DOHH2 (cell line): ENCODE results near the gene MYLK.

ENCODE experiments used
- H3F3A ChIP-seq: fragments of 200-600 bp; sonication (generic), shearing (Covaris generic); 2 replicates; pipeline ENCODE4 v1.6.0; 2016; ENCODE audit warnings: antibody characterized with exemption, mild to moderate bottlenecking; ENCODE audit not compliant: control insufficient read depth, insufficient read depth
- H3K27ac ChIP-seq: fragments of 200-600 bp; sonication (generic); 2 replicates; pipeline ENCODE4 v1.5.1; 2014; ENCODE audit warnings: low read depth, mild to moderate bottlenecking, low read length, moderate library complexity
- H3K27me3 ChIP-seq: fragments of 200-600 bp; sonication (generic); 2 replicates; pipeline ENCODE4 v1.6.1; 2014; ENCODE audit warnings: mild to moderate bottlenecking, low read length, mixed read lengths; ENCODE audit not compliant: control insufficient read depth
- H3K36me3 ChIP-seq: fragments of 200-600 bp; sonication (generic); 2 replicates; pipeline ENCODE4 v1.6.1; 2014; ENCODE audit warnings: mild to moderate bottlenecking, low read length, moderate library complexity, mixed read lengths; ENCODE audit not compliant: control insufficient read depth
- H3K4me1 ChIP-seq: fragments of 200-600 bp; sonication (generic); 2 replicates; pipeline ENCODE4 v1.6.1; 2014; ENCODE audit warnings: mild to moderate bottlenecking, low read length, mixed read lengths; ENCODE audit not compliant: control insufficient read depth
- H3K4me2 ChIP-seq: fragments of 200-600 bp; sonication (generic); 2 replicates; pipeline ENCODE4 v1.6.0; 2014; ENCODE audit warnings: mild to moderate bottlenecking, low read length, moderate library complexity
- H3K4me3 ChIP-seq: fragments of 200-600 bp; sonication (generic); 2 replicates; pipeline ENCODE4 v1.5.1; 2014; ENCODE audit warnings: mild to moderate bottlenecking, low read length, mixed read lengths
- H3K79me2 ChIP-seq: fragments of 200-600 bp; sonication (generic); 2 replicates; pipeline ENCODE4 v1.6.1; 2014; ENCODE audit warnings: mild to moderate bottlenecking, low read length, mixed read lengths; ENCODE audit not compliant: control insufficient read depth
- H3K9me2 ChIP-seq: fragments of 200-600 bp; sonication (generic); replicated peaks from 2 replicates; pipeline ENCODE4 v1.6.1; 2014; ENCODE audit warnings: mild to moderate bottlenecking, low read length, mixed read lengths; ENCODE audit not compliant: control insufficient read depth
- H3K9me3 ChIP-seq: fragments of 200-600 bp; sonication (generic); 2 replicates; pipeline ENCODE4 v1.6.1; 2014; ENCODE audit warnings: antibody characterized with exemption, low read length, mixed read lengths; ENCODE audit not compliant: control insufficient read depth, insufficient read depth
- H4K20me1 ChIP-seq: fragments of 200-600 bp; sonication (generic); 2 replicates; pipeline ENCODE4 v1.6.0; 2014; ENCODE audit warnings: low read depth, mild to moderate bottlenecking, antibody characterized with exemption, low read length, moderate library complexity; ENCODE audit not compliant: control insufficient read depth, insufficient read depth
- EZH2phosphoT487 ChIP-seq: fragments of 200-600 bp; sonication (generic); IDR thresholded peaks from 2 replicates; pipeline ENCODE4 v1.6.1; 2017; ENCODE audit warnings: borderline replicate concordance, mild to moderate bottlenecking, antibody characterized with exemption, low read length, moderate library complexity, mixed read lengths
- TF ChIP-seq, protein P1 (sequence below): fragments of 200-600 bp; sonication (generic); IDR thresholded peaks from one replicate; pipeline ENCODE4 v1.5.1; 2014; ENCODE audit warnings: antibody characterized with exemption, mild to moderate bottlenecking, low read depth, low read length; ENCODE audit not compliant: poor library complexity, severe bottlenecking

MYLK gene

DNA sequence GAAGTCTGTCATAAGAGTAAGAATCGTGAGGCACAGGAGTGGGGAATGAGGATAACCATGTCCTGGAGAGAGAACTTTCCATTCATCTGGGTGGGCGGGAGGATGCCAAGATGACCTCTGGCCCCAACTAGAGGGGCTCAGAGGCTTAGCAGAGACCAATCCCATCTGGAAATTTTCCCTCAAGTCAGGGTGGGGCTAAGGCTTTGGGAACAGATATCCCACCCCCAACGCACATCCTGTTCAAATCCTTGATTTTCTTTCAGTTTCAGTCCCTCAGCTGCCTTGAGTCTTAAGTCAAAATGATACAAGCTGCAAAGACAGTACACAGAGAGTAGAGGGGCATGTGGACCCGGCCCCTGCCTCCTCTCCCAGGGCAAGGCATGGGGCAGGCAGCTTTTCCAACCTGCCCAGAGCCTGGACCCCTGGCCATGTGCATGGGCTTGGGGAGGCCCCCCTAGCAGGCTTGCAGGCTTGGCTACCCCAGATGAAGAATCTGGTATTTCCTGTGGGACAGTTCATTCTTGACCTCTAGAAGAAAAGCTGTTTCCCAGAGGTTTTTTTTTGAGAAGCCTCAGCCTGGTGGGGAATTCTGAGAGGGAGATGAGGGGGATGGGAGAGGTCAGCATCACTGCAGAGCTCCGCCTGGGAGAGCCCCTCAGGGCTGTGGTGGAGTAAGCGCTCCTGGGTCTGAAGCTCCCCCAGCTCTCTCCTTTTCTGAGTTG is 189.6 kb downstream of the MYLK start:
- no peaks in the 10 kb centered on the region for H3K36me3 ChIP-seq
- H4K20me1 ChIP-seq = no peaks in the 10 kb centered on the region
- peaks cover 9% of the 10 kb centered on the region for H3K4me1 ChIP-seq
- H3K27ac ChIP-seq = no peak overlapping the region
- H3K27me3 ChIP-seq = peaks cover 7% of the 10 kb centered on the region; the same call in 1 of the 2 replicates
- H3F3A ChIP-seq = no peaks in the 10 kb centered on the region
- TF ChIP-seq EZH2phosphoT487 = no peak
- TF ChIP-seq, protein P1, sequence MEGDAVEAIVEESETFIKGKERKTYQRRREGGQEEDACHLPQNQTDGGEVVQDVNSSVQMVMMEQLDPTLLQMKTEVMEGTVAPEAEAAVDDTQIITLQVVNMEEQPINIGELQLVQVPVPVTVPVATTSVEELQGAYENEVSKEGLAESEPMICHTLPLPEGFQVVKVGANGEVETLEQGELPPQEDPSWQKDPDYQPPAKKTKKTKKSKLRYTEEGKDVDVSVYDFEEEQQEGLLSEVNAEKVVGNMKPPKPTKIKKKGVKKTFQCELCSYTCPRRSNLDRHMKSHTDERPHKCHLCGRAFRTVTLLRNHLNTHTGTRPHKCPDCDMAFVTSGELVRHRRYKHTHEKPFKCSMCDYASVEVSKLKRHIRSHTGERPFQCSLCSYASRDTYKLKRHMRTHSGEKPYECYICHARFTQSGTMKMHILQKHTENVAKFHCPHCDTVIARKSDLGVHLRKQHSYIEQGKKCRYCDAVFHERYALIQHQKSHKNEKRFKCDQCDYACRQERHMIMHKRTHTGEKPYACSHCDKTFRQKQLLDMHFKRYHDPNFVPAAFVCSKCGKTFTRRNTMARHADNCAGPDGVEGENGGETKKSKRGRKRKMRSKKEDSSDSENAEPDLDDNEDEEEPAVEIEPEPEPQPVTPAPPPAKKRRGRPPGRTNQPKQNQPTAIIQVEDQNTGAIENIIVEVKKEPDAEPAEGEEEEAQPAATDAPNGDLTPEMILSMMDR = no peak
- no peaks in the 10 kb centered on the region for H3K9me2 ChIP-seq
- H3K9me3 ChIP-seq = no peaks in the 10 kb centered on the region
- H3K4me2 ChIP-seq = no peak overlapping the region
- no peaks in the 10 kb centered on the region for H3K79me2 ChIP-seq
- no peak overlapping the region for H3K4me3 ChIP-seq

DNA sequence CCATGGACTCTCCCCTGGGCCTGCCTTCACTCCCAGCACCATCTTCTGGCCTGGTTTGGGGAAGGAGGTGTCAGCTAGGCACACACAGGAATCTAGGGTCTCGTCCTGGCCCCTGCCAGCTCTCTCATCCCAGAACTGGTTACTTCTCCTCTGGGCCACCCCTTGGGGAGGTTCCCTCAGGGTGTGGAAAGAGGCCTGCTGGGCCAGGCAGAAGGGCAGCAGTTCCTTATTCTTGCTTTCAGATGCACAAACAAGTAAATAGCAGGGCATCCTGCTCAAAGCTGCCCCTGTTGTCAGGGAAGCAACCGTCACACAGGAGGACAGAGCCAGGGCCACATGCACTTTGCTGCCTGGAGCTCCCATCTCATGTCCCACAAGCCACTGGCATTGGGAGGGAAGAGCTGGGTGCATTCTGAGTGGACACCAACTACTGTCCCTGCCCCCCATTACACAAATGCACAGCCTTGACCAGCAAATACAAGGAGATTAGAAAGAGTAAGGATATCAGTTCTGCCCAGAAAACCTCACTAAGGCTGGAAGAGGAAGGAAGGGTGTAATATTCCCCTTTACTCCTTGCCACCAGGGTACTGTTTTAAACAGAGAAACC is 190.4 kb downstream of the MYLK start:
- Histone ChIP-seq H4K20me1 (no peaks in the 10 kb centered on the region), H3K4me1 (peaks cover 9% of the 10 kb centered on the region), H3K36me3 (no peaks in the 10 kb centered on the region), H3K4me3 (no peak overlapping the region), H3K79me2 (no peaks in the 10 kb centered on the region), H3K9me2 (no peaks in the 10 kb centered on the region), H3K4me2 (no peak overlapping the region), H3K9me3 (no peaks in the 10 kb centered on the region), H3K27ac (no peak overlapping the region), H3F3A (no peaks in the 10 kb centered on the region), H3K27me3 (peaks cover 7% of the 10 kb centered on the region; the same call in 1 of the 2 replicates)
- TF ChIP-seq, protein P1 = no peak
- no peak for TF ChIP-seq EZH2phosphoT487

DNA sequence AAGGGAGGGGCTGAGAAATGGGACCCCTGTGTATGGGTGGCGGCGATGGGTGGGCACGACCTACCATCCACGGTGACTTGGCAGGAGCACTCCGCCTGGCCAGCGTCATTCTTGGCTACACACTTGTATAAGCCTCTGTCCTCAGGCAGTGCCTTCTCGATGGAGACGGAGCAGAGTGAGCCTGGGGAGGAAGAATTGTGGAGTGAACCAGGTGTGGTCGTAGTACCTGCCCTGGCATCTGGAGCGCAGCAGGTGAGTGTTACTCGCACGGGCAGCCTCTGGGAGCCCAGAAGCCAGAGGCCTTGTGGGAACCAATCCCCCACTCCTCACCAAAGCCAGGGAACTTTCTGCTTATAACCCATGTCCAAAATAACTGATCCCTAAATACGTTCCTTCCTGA is 191.5 kb downstream of the MYLK start:
- no peak overlapping the region for H3K27ac ChIP-seq

More for the DNA sequence above, 191.5 kb downstream of the MYLK start:
- Histone ChIP-seq H3K9me3 (no peaks in the 10 kb centered on the region), H3K4me3 (no peak overlapping the region), H3F3A (no peaks in the 10 kb centered on the region), H3K36me3 (no peaks in the 10 kb centered on the region), H3K79me2 (no peaks in the 10 kb centered on the region), H3K27me3 (peaks cover 7% of the 10 kb centered on the region; the same call in 1 of the 2 replicates), H3K9me2 (no peaks in the 10 kb centered on the region), H3K4me1 (peaks cover 9% of the 10 kb centered on the region), H4K20me1 (no peaks in the 10 kb centered on the region), H3K4me2 (no peak overlapping the region)
- no peak for TF ChIP-seq EZH2phosphoT487
- TF ChIP-seq, protein P1 = no peak
